ENCODE measurements around the gene RBM43.

The RBM43 gene

DNA sequence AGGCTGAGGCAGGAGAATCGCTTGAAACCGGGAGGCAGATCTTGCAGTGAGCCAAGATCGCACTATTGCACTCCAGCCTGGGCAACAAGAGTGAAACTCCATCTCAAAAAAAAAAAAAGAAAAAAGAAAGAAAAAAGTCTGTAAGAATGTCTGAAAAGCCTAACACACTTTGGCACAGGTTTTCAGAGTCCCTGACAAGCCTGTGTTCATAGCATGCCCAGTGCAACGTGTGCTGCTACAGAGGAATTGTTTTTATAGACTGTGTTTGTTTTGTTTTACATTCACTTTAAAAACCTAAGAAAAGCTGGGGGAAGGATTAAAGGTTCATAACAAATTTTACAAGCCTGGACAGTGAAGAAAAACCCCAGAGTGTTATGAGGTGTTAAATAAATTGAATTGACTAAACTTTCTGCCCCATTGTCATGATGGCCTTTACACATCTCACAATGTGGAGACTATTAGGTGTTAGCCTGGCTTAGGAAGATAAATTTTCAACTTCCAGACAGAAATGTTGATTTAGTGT, 55.2 kb downstream of the RBM43 start:
- no peak for DNase-seq

DNA sequence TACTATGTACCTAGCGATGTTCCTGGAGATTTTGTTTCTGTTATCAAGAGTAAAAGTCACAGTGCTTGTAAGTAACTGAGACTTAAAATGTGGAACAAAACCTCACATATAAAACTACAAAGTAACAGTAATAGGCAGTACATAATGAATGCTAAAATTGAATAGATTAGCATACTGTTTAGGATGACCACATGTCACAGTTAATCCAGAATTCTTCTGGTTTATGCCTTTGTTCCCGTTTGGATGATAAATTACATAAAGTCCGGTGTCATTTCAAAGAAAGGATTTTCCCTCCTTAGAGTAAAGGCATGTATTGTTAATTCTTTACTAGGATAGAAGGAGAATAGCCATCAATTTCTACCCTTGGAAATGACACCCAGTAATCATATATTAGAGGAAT, 56.1 kb downstream of the RBM43 start:
- no peak for DNase-seq

DNA sequence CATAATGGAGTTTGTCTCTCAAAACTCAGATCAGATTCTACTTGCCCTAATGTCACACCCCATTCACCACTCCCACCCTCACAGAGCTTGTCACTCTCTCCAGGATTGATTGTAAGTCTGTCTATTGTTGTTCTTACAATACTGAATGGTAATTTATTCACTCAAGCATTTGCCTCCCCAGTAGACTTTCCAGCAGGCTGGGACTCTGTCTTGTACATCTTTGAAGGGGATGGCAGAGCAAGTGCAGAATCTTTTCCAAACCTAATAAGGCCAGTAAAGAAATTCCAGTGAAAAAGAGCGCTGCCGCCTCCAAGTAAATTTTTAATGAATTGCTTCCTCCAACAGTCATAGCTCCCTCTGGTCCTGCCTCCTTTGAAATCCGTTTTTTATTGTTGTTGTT, 56.9 kb downstream of the RBM43 start:
- DNase-seq = no peak

DNA sequence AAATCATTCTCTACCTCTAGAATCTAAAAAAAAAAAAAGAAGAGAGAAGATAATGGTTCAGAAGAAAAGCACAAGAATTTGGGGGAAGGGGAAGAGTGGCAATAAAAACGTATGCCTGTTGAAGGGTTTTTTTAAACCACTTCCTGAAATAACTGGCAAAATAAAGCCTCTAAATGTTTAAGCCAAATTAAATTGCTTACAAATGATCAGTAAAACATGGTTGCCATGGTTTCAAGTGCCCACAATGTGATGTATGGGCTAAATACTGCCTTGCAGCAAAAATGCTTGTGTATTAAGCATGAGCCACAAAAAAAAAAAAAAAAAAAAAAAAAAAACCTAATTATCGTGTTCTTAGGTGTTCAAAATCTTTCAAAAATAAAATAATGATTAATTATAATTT, 60.8 kb downstream of the RBM43 start:
- no peak for DNase-seq

DNA sequence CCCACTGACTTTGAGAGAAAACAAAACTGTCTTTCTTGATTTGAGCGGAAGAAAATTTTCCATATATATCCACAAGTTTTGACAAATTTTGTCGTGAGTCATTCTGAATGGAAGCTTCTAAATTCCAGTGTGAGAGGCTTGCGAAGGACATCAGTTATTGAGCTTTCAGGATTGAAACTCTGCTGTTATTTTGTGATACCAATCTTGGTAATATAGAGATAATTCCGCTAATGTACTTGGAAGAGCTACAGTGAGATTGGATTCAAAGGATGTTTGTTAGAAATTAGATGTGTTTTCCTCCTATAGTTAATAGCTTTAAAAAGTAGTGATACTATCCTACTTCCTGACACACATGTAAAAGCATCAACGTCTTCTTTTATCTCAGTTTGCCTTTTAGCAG, 61.4 kb downstream of the RBM43 start:
- no peak for DNase-seq

DNA sequence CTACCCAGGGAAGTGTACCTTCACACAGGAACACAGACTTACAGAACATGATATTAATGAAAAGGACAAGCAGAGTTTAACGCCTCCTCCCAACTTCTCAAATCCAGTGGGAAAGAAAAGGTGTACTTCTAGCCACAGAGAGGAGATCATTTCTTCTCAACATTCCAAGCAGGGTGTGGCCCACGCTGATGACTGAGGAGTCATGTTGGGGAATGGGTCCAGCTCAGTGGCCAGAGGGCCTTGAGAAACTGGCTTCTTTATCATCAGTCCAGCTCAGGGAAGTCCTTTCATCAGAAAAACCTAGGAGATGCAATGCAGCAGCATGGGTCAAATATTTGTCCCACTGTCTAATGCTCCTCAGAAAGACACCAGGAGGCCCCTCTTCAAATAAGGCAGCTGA, 63.0 kb downstream of the RBM43 start:
- DNase-seq = no peak
